Calu3 (cell line): ENCODE results near the gene HIBCH. TPM values are rescaled to one million over a fixed set of nuclear protein-coding genes. Genes with fewer than 3 reads are reported as not detected.
"Not testable (repeated sequence)": the region's sequence is repeated elsewhere in the genome, so short reads cannot be mapped to it uniquely, and the experiment has no call there.

Experiments used
- BruUV-seq: library from RNA; stranded (reverse); fragments of 400-500 nt; replicated peaks from 2 replicates; lab custom pipeline; 2021; lab: Mats Ljungman, UMichigan
- CTCF ChIA-PET: fragments of 300-600 bp; sonication (Branson Sonifier 250); formaldehyde crosslinking; loops from one replicate; lab custom pipeline; 2022; ENCODE audit warnings: antibody characterized with exemption; lab: Charles Lee
- DNase-seq: peaks from one replicate; pipeline ENCODE4 v3.0.0; 2022
- H3K27ac Mint-ChIP-seq: one replicate; pipeline ENCODE4 v1.8.0; 2022; ENCODE audit warnings: mixed read lengths; ENCODE audit not compliant: unreplicated experiment
- H3K27me3 Mint-ChIP-seq: one replicate; pipeline ENCODE4 v1.8.0; 2022; ENCODE audit warnings: mixed read lengths; ENCODE audit not compliant: unreplicated experiment
- H3K36me3 Mint-ChIP-seq: one replicate; pipeline ENCODE4 v1.8.0; 2022; ENCODE audit warnings: mild to moderate bottlenecking, moderate library complexity, mixed read lengths; ENCODE audit not compliant: insufficient read depth, unreplicated experiment
- H3K4me1 Mint-ChIP-seq: one replicate; pipeline ENCODE4 v1.8.0; 2022; ENCODE audit warnings: mild to moderate bottlenecking, low read depth, mixed read lengths; ENCODE audit not compliant: unreplicated experiment
- H3K4me3 Mint-ChIP-seq: one replicate; pipeline ENCODE4 v1.8.0; 2022; ENCODE audit warnings: mild to moderate bottlenecking, low read depth, moderate library complexity, mixed read lengths; ENCODE audit not compliant: unreplicated experiment
- H3K9me3 Mint-ChIP-seq: one replicate; pipeline ENCODE4 v1.8.0; 2022; ENCODE audit warnings: low read depth, mixed read lengths; ENCODE audit not compliant: unreplicated experiment
- intact Hi-C: fragments of 100-400 bp; cut with micrococcal nuclease; formaldehyde crosslinking; loops from one replicate; pipeline ENCODE4 v1.10.0; 2022; ENCODE audit not compliant: unreplicated experiment
- total RNA-seq: library from RNA; stranded (reverse); gene quantifications from 2 replicates; pipeline ENCODE4 v1.2.3, GENCODE V29; 2022
- TF ChIP-seq, protein P1 (sequence below): fragments of 200-600 bp; IDR thresholded peaks from one replicate; pipeline ENCODE4 v1.8.0; 2022; ENCODE audit warnings: antibody characterized with exemption; ENCODE audit not compliant: unreplicated experiment

HIBCH gene
- total RNA-seq, 1 experiment from 2014 or later: 44.6 TPM

DNA sequence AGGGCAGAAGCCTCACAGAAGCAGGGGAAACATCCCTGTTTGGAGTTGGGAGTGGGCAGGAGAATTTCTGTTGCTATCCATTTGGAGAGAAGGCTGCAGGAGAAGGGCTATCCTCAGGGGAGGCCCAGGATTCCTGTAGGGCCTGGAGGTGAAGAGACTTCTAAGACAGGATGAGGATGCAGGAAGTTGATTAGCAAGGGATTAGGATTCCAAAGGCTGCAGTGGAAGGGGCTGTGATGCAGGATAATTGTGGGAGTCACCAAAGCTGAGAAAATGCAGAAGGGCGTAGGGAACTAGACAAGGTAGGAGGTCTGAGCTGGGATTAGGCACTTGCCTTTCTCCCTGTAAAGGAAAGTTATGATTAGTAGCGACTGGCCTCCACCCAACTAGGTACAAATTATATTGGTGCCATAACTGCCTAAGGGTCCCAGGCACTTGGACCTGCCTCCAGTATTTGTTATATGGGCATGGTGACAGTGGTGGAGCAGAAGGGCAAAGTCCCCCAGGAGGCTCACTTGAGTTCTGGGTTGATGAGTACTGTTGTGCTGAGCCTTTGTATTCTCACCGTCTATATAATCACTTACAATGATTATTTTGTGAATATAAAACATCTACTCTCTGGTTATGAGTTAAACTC, 160.7 kb downstream of the HIBCH start:
- TF ChIP-seq, protein P1, sequence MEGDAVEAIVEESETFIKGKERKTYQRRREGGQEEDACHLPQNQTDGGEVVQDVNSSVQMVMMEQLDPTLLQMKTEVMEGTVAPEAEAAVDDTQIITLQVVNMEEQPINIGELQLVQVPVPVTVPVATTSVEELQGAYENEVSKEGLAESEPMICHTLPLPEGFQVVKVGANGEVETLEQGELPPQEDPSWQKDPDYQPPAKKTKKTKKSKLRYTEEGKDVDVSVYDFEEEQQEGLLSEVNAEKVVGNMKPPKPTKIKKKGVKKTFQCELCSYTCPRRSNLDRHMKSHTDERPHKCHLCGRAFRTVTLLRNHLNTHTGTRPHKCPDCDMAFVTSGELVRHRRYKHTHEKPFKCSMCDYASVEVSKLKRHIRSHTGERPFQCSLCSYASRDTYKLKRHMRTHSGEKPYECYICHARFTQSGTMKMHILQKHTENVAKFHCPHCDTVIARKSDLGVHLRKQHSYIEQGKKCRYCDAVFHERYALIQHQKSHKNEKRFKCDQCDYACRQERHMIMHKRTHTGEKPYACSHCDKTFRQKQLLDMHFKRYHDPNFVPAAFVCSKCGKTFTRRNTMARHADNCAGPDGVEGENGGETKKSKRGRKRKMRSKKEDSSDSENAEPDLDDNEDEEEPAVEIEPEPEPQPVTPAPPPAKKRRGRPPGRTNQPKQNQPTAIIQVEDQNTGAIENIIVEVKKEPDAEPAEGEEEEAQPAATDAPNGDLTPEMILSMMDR: no peak
- Mint-ChIP-seq H3K9me3 (no peaks in the 10 kb centered on the region), H3K36me3 (no peaks in the 10 kb centered on the region), H3K27ac (no peak overlapping the region), H3K4me3 (no peak overlapping the region), H3K4me1 (no peaks in the 10 kb centered on the region), H3K27me3 (no peaks in the 10 kb centered on the region)
- no TSS peak for BruUV-seq
- intact Hi-C loops: no loop called here
- CTCF ChIA-PET: no interaction called here
- no peak for DNase-seq

DNA sequence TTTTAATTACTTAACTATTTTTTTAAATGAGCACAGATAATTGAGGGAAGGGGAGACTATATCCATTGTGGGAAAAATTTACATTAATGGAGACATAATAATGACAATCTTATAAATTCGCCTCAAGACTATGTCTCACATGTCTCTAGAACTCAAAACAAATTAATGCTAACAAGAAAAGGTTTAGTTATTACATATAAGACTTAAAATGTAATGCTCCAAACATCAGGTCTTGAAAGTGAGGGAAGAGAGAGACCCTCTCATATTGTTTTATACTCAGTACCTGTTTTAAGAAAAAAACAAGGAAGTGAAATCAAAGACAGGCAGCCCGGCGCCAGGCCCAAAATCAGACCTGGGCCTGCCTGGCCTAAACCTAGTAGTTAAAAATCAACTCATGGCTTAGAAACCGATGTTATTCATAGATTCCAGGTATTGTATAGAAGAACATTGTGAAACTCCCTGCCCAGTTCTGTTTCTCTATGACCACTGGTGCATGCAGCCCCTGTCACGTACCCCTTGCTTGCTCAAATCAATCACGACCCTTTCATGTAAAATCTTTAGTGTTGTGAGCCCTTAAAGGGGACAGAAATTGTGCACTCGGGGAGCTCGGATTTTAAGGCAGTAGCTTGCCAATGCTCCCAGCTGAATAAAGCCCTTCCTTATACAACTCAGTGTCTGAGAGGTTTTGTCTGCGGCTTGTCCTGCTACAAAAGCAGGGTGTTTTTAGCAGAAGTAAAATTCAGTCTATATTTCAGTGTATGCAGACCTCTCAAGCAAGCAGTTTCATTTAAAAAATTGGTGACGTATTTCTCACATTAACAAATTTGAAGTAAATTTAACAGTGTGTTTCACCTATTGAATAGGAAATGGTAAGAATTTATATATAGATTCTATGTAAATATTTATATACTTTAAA, 161.8 kb downstream of the HIBCH start:
- H3K4me3 Mint-ChIP-seq, H3K4me1 Mint-ChIP-seq, DNase-seq, CTCF ChIA-PET, BruUV-seq, H3K36me3 Mint-ChIP-seq, H3K9me3 Mint-ChIP-seq, H3K27ac Mint-ChIP-seq, H3K27me3 Mint-ChIP-seq, intact Hi-C loops: not testable (repeated sequence)

DNA sequence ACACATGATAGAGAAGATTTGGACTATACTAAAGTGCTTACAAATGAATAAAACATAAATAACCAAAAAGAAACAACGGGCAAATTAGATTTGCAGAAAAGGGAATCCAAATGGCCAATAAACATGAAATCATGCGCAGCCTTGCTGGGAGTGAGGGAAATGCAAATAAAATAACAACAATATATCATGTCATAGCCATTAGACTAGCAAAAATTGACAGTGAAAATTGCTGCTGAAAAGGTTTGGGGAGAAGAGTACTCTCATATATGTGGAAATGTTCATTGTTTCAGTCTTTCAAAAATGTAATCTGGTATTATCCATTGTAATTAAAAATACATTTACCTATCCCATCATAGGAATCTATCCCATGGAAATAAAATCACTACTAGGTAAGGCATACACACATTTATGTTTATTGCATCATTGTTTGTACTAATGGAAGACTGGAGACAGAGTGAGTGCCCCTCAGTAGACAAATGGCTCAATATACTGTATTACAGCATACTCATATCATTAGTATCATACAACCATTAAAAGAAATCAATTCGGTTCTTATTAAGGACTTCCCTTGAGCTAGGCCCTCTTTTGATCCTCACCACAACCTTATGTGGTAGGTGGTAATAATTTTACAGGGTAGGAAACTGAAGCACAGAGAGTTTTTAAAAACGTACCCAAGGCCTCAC, 163.0 kb downstream of the HIBCH start:
- Mint-ChIP-seq H3K27ac (no peak overlapping the region), H3K9me3 (no peaks in the 10 kb centered on the region), H3K27me3 (no peaks in the 10 kb centered on the region), H3K4me1 (no peaks in the 10 kb centered on the region), H3K36me3 (no peaks in the 10 kb centered on the region), H3K4me3 (no peak overlapping the region)
- TF ChIP-seq, protein P1: no peak
- CTCF ChIA-PET: no interaction called here
- DNase-seq: no peak
- intact Hi-C loops: no loop called here
- BruUV-seq: no TSS peak

Other genes starting within 250 kb of the HIBCH start
- gene INPP1, start 23.8 kb upstream of the HIBCH start, total RNA-seq: 23.1 and 30.1 TPM in 2 replicates
- gene MFSD6, start 88.5 kb upstream of the HIBCH start, total RNA-seq: 29.8 and 39.4 TPM in 2 replicates
- 8.5 and 10.2 TPM in 2 replicates for gene NEMP2, start 214.9 kb upstream of the HIBCH start, total RNA-seq